ENCODE results near the gene JRKL.

The JRKL gene

GRCh38 chr11:96389720-96390487 is at the start of gene JRKL, which contains the start of gene CCDC82:
Gene JRKL (plus strand): TSS chr11:96390013. CDS start chr11:96390650, 637 bp downstream.
Gene CCDC82 (minus strand): TSS chr11:96389912. CDS start chr11:96384747, 5,165 bp downstream.
- peak; percentile 88 for DNase-seq

GRCh38 chr11:96340555-96340885 is 49.3 kb upstream of the JRKL start:
- no peak for DNase-seq

- no peak for DNase-seq
Measured at GRCh38 chr11:96341211-96342013, 48.4 kb upstream of the JRKL start.

- no peak for DNase-seq
Measured at GRCh38 chr11:96342014-96342960, 47.5 kb upstream of the JRKL start.

- peak; percentile 42 for DNase-seq
Measured at GRCh38 chr11:96342961-96343711, 46.7 kb upstream of the JRKL start, which contains the start of gene MAML2. Gene MAML2 (minus strand): TSS chr11:96343195. CDS start chr11:96341895, 1,300 bp downstream.

GRCh38 chr11:96356848-96357247 is 33.0 kb upstream of the JRKL start:
- DNase-seq = no peak

- no peak for DNase-seq
Measured at GRCh38 chr11:96357794-96358193, 32.0 kb upstream of the JRKL start.

- DNase-seq = no peak
Measured at GRCh38 chr11:96358321-96358720, 31.5 kb upstream of the JRKL start.

- DNase-seq = no peak
Measured at GRCh38 chr11:96361778-96362177, 28.0 kb upstream of the JRKL start.

GRCh38 chr11:96365493-96365892 is 24.3 kb upstream of the JRKL start:
- DNase-seq = no peak

GRCh38 chr11:96366024-96366423 is 23.8 kb upstream of the JRKL start:
- no peak for DNase-seq

GRCh38 chr11:96367342-96367741 is 22.5 kb upstream of the JRKL start:
- no peak for DNase-seq

- no peak for DNase-seq
Measured at GRCh38 chr11:96373826-96374225, 16.0 kb upstream of the JRKL start.

- no peak for DNase-seq
Measured at GRCh38 chr11:96376796-96377195, 13.0 kb upstream of the JRKL start.

GRCh38 chr11:96384156-96384555 is 5.7 kb upstream of the JRKL start:
- no peak for DNase-seq

GRCh38 chr11:96385187-96385586 is 4.6 kb upstream of the JRKL start:
- no peak for DNase-seq

GRCh38 chr11:96388891-96389719 is 708 bp upstream of the JRKL start:
- DNase-seq = no peak

GRCh38 chr11:96390488-96390792 is 627 bp downstream of the JRKL start:
- no peak for DNase-seq

- no peak for DNase-seq
Measured at GRCh38 chr11:96391698-96392307, 2.0 kb downstream of the JRKL start.

GRCh38 chr11:96393753-96394348 is 4.0 kb downstream of the JRKL start:
- DNase-seq = no peak

GRCh38 chr11:96394773-96395172 is 5.0 kb downstream of the JRKL start:
- no peak for DNase-seq
